GM12873 (cell line): ENCODE data around the gene CARD11.

Experiments
- TF ChIP-seq, protein P1 (sequence below): IDR thresholded peaks from 2 replicates; pipeline ENCODE4 v1.5.1; 2012; ENCODE audit warnings: low read depth, mild to moderate bottlenecking, moderate library complexity, low read length, control low read depth; ENCODE audit not compliant: insufficient read depth; ENCODE audit errors: missing control alignments

Gene CARD11

DNA sequence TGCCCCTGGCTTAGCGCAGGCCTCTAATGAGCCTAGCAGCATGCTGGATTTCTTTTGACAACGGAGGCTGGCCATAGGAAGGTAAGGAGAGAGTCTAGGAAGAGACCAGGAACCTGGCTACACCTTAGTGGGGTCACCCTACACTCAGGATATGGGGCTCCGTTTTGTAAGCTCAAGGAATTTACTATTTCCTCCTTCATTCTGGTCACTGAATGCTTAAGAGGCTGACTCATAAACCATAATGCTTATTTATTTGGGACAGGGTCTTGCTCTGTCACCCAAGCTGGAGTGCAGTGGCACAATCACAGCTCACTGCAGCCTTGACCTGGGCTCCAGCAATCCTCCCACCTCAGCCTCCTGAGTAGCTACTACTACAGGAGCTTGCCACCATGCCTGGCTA is 38.4 kb downstream of the CARD11 start:
- TF ChIP-seq, protein P1, sequence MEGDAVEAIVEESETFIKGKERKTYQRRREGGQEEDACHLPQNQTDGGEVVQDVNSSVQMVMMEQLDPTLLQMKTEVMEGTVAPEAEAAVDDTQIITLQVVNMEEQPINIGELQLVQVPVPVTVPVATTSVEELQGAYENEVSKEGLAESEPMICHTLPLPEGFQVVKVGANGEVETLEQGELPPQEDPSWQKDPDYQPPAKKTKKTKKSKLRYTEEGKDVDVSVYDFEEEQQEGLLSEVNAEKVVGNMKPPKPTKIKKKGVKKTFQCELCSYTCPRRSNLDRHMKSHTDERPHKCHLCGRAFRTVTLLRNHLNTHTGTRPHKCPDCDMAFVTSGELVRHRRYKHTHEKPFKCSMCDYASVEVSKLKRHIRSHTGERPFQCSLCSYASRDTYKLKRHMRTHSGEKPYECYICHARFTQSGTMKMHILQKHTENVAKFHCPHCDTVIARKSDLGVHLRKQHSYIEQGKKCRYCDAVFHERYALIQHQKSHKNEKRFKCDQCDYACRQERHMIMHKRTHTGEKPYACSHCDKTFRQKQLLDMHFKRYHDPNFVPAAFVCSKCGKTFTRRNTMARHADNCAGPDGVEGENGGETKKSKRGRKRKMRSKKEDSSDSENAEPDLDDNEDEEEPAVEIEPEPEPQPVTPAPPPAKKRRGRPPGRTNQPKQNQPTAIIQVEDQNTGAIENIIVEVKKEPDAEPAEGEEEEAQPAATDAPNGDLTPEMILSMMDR: no peak

DNA sequence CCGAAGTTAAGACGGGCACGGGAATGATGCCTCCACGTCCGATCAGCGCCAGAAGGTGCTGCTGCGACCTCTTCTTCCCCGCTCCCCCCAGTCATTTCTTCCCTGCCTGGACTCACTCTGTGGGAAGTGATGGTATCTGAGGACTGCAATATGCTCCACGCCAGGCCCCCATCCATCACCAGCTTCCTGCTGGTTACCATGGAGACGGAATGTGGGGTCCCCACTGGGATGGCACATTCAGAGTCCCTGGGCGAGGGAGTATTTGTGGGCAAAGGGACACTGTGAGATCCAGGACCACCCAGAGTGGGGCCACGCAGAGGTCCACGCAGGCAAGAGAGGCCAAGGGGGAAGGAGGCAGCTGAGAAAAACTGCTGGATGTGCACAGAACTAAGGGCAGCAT is 39.7 kb downstream of the CARD11 start:
- TF ChIP-seq, protein P1: no peak

DNA sequence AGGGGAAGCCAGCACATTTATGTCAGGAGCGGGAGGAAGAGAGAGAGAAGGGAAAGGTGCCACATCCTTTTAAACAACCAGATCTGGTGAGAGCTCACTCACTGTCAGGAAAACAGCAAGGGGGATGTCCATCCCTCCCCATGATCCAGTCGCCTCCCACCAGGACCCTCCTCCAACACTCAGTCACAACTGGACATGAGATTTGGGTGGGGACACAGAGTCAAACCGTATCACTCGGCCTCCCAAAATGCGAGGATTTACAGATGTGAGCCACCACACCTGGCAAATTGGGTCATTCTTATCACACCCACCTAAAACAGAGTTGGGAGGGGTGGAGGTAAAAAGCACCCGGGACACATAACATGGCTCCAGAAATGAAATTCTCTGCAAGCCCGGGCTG is 41.0 kb downstream of the CARD11 start:
- TF ChIP-seq, protein P1: no peak

DNA sequence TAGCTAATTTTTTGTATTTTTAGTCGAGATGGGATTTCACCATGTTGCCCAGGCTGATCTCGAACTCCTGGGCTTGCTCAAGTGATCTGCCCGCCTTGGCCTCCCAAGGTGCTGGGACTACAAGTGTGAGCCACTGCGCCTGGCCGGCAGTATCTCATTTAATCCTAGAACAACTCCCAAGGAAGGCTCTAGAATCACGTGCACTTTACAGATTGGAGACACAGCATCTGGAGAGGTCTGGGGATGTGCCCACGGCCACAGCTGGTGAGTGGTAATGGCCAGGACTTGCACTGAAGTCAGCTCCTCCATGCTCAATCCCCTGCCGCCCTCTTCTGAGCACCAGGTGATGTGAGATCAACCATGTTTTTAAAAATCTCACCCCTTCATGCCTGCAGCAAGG is 43.1 kb downstream of the CARD11 start:
- TF ChIP-seq, protein P1: no peak

DNA sequence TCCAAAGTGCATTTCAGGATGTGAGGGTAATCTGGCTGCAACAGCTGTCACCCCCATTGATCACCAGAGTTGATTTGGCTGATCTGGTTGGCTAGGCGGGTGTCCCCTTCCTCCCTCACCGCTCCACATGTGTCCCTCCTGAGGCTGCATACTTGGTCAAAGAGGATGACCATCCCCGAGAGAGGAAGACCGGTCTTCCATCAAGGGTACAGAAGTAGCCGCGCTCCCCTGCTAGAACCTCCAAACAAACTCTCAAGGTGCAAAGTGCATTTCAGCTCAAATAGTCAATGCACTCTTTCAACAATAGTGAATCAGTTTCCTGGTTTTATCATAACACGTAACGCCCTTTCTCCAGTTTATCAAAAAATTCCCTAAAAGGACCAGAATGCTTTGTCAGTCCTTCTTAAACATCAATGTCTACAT is 44.6 kb downstream of the CARD11 start:
- TF ChIP-seq, protein P1: no peak

DNA sequence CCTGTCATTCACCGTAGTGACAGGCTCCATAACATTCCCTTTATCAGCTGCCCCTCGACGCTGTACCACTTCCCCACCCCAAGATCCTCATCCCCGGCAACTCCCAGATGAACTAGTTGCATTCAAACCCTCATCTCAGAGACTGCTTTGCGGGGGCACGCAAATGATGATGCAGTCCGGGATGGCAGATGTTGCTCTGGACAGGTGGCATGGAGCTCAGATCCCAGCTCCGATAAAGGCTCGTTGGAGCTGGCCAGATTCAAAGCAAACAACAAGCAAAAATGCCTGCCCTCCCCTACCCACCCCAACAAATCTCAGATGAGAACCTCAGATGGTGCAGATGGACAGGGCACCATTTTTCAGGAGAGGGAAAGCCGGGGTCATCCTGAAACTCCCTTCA is 46.7 kb downstream of the CARD11 start:
- TF ChIP-seq, protein P1: no peak

DNA sequence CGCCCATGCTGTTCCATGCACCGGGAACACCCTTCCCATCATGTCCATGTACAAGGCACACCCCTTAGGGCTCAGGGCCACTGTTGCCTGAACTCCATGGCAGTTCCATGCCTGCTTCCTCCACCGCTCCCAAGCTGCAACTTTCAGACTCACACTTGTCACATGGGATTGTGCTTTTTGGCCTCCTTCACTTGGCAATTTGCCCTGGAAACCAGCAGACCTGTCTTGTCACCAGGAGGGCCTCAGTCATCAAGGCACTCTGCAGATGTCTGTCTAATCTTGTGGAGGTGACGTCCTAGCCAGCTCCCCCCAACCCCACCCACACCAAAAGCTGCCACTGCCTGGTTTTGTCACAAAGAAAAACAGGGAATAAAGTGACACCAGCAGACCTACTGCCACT is 47.5 kb downstream of the CARD11 start:
- TF ChIP-seq, protein P1: no peak
